Panc1 (cell line): ENCODE results near the gene GFI1B. TPM values are rescaled to one million over a fixed set of nuclear protein-coding genes. Genes with fewer than 3 reads are reported as not detected.

Experiments
- ATAC-seq: fragments of 200-7000 bp; cut with Tn5 transposase; 2 replicates; pipeline ENCODE4 v1.9.1; 2020; ENCODE audit warnings: mild to moderate bottlenecking, moderate library complexity
- BruUV-seq: library from RNA; stranded (reverse); fragments of 400-500 nt; replicated peaks from 2 replicates; lab custom pipeline; 2021; lab: Mats Ljungman, UMichigan
- CTCF ChIA-PET: fragments of 300-600 bp; sonication (Branson Sonifier 250); formaldehyde crosslinking; loops from one replicate; lab custom pipeline; 2022; ENCODE audit warnings: antibody characterized with exemption; lab: Charles Lee
- POLR2A ChIA-PET: fragments of 300-600 bp; sonication (Branson Sonifier 250); formaldehyde crosslinking; loops from one replicate; lab custom pipeline; 2022; ENCODE audit warnings: antibody characterized with exemption; lab: Charles Lee
- DNase-seq: peaks from one replicate; pipeline ENCODE4 v3.0.0-alpha.2; 2010; ENCODE audit warnings: low read depth, low spot score
- H3K27ac ChIP-seq: 2 replicates; pipeline ENCODE4 v1.5.1; 2011; ENCODE audit warnings: mild to moderate bottlenecking, low read length, inconsistent platforms
- H3K27me3 ChIP-seq: fragments of 200-500 bp; sonication (Bioruptor generic); 2 replicates; pipeline ENCODE4 v1.6.0; 2014; ENCODE audit warnings: low read length, inconsistent platforms; ENCODE audit not compliant: control insufficient read depth, insufficient read depth
- H3K36me3 ChIP-seq: fragments of 200-500 bp; sonication (Bioruptor generic); 2 replicates; pipeline ENCODE4 v1.5.1; 2014; ENCODE audit warnings: inconsistent platforms, mild to moderate bottlenecking, low read length, moderate library complexity; ENCODE audit not compliant: control insufficient read depth, insufficient read depth
- H3K4me1 ChIP-seq: 2 replicates; pipeline ENCODE4 v1.5.1; 2011; ENCODE audit warnings: inconsistent platforms, mild to moderate bottlenecking, low read length, moderate library complexity; ENCODE audit not compliant: control insufficient read depth, insufficient read depth
- H3K4me3 ChIP-seq, 2 experiments: 2 replicates each; pipeline ENCODE4 v1.5.1; 2011 to 2012; ENCODE audit warnings: low read depth in 2 of 2, low read length in 2 of 2, mild to moderate bottlenecking in 2 of 2, inconsistent platforms in 1 of 2, moderate library complexity in 1 of 2
- H3K9me3 ChIP-seq: fragments of 200-500 bp; sonication (Bioruptor generic); 2 replicates; pipeline ENCODE4 v1.5.1; 2014; ENCODE audit warnings: low read depth, mild to moderate bottlenecking, inconsistent platforms, low read length, moderate library complexity; ENCODE audit not compliant: control insufficient read depth, insufficient read depth
- CTCF ChIP-seq: fragments of 450-650 bp; IDR thresholded peaks from 2 replicates; pipeline ENCODE4 v1.5.1; 2017; ENCODE audit warnings: mild to moderate bottlenecking
- POLR2AphosphoS5 ChIP-seq: IDR thresholded peaks from 2 replicates; pipeline ENCODE4 v1.6.1; 2012; ENCODE audit warnings: mild to moderate bottlenecking, low read depth, low read length, moderate library complexity
- REST ChIP-seq, 2 experiments: IDR thresholded peaks; 2 replicates each; pipeline ENCODE4 v1.6.1; 2011 to 2012; ENCODE audit warnings: low read depth in 2 of 2, control low read depth in 1 of 2, low read length in 1 of 2, mild to moderate bottlenecking in 1 of 2, moderate library complexity in 1 of 2; ENCODE audit not compliant: insufficient read depth in 1 of 2
- SIN3A ChIP-seq: IDR thresholded peaks from 2 replicates; pipeline ENCODE4 v1.6.1; 2012; ENCODE audit warnings: low read depth, mild to moderate bottlenecking, low read length, moderate library complexity, borderline replicate concordance; ENCODE audit not compliant: insufficient read depth
- TCF7L2 ChIP-seq: IDR thresholded peaks from 2 replicates; pipeline ENCODE4 v1.6.1; 2011; ENCODE audit warnings: mild to moderate bottlenecking, low read depth, low read length, inconsistent platforms
- in situ Hi-C: cut with HindIII; loops from 2 replicates; pipeline ENCODE4 v1.10.0; 2016; ENCODE audit warnings: low sequenced_read_pairs, low pct_unique_long_range_greater_than_20kb
- intact Hi-C: fragments of 100-400 bp; cut with micrococcal nuclease; formaldehyde crosslinking; loops from one replicate; pipeline ENCODE4 v1.10.0; 2022; ENCODE audit not compliant: unreplicated experiment
- total RNA-seq: library from RNA; stranded (reverse); gene quantifications from one replicate; pipeline ENCODE4 v1.2.1, GENCODE V29; 2021; ENCODE audit not compliant: unreplicated experiment

Gene GFI1B
- total RNA-seq, 1 experiment from 2014 or later, result 0.08 TPM

GRCh38 chr9:133026426-133026825 is 47.9 kb downstream of the GFI1B start:
- H3K27ac ChIP-seq, result no peak overlapping the region
- ChIA-PET POLR2A (no interaction called here), CTCF (no interaction called here)
- H3K36me3 ChIP-seq, result no peaks in the 10 kb centered on the region; the same call in 1 of the 2 replicates
- no peak overlapping the region for H3K4me3 ChIP-seq
- TF ChIP-seq REST (IDR thresholded peaks at IDR 0.05; ENCODE audit: insufficient read depth in 1 of 2, low read depth in 2 of 2, low read length in 1 of 2), result no peak
- no peak for TF ChIP-seq SIN3A
- no peak for TF ChIP-seq POLR2AphosphoS5
- TF ChIP-seq TCF7L2, result no peak
- TF ChIP-seq CTCF, result no peak
- ATAC-seq (no peak), DNase-seq (no peak)
- in situ Hi-C loops (no loop called here), intact Hi-C loops (no loop called here)
- BruUV-seq, result no TSS peak
- no peaks in the 10 kb centered on the region; the same call in 1 of the 2 replicates for H3K4me1 ChIP-seq
- H3K9me3 ChIP-seq, result no peaks in the 10 kb centered on the region
- no peaks in the 10 kb centered on the region for H3K27me3 ChIP-seq

- no peak overlapping the region for H3K4me3 ChIP-seq
- intact Hi-C loops (no loop called here), in situ Hi-C loops (no loop called here)
- BruUV-seq, result no TSS peak
- no peak for TF ChIP-seq POLR2AphosphoS5
- no peak for TF ChIP-seq REST (IDR thresholded peaks at IDR 0.05; ENCODE audit: insufficient read depth in 1 of 2, low read depth in 2 of 2, low read length in 1 of 2)
- no peak for TF ChIP-seq SIN3A
- TF ChIP-seq TCF7L2, result no peak
- TF ChIP-seq CTCF, result no peak
- POLR2A ChIA-PET, result no interaction called here
- no peaks in the 10 kb centered on the region for H3K27me3 ChIP-seq
- CTCF ChIA-PET, result no interaction called here
- no peaks in the 10 kb centered on the region; the same call in 1 of the 2 replicates for H3K4me1 ChIP-seq
- no peaks in the 10 kb centered on the region for H3K9me3 ChIP-seq
- no peak for ATAC-seq
- no peak overlapping the region for H3K27ac ChIP-seq
- H3K36me3 ChIP-seq, result no peaks in the 10 kb centered on the region; the same call in 1 of the 2 replicates
- DNase-seq, result no peak
Measured at GRCh38 chr9:133027134-133027533, 48.6 kb downstream of the GFI1B start.
